ENCODE measurements around the gene FXYD4.
"Not testable (repeated sequence)": the region's sequence is repeated elsewhere in the genome, so short reads cannot be mapped to it uniquely, and the experiment has no call there.

The FXYD4 gene

DNA sequence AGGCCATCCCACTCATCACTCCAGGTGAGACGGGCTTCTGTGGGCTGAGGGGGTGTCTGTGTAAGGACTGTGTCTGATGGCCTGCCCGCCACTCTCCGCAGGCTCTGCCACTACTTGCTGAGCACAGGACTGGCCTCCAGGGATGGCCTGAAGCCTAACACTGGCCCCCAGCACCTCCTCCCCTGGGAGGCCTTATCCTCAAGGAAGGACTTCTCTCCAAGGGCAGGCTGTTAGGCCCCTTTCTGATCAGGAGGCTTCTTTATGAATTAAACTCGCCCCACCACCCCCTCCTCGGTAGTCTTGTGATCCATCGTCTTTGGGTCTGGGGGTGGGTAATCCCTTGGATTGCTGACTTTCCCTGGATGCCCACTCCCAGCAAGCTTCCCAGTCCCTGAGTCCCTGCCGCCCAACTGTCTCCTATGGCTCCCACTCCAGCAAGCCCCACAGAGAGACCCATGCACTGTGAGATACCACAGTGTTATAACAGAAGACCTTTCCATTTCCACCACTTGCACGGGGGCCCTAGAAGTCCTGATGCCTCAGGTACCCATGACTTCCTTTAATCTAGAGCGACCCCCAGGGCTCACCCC lies 4.7 kb downstream of the FXYD4 start:
- DNase-seq (ENCODE audit: low read depth in 2 of 2): no peak

GRCh38 chr10:43376828-43377423 lies 5.5 kb downstream of the FXYD4 start:
- no peak for DNase-seq (ENCODE audit: low read depth in 2 of 2)

DNA sequence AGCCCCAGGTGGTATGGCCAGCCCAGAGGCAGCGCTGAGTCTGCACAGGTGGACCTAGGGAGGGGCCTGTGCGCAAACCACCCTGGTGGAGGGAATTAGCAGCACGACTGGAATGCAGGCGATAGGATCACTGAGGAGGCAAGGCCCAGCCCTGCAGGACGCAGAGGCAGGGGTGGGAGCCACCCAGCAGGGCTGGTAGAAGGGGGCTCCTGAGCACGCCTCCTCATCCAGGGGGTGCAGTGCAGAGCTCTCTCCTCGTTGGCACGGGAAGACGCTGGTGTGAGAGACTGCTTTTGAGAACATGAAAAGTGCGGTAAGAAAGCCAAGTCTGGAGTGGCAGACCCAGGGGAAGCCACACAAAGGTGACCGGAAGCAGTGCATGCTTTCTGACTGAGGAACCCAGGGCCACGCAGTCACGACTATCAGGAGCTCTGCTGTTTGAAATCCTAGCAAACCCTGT lies 6.0 kb downstream of the FXYD4 start:
- DNase-seq (ENCODE audit: low read depth in 2 of 2): no peak

DNA sequence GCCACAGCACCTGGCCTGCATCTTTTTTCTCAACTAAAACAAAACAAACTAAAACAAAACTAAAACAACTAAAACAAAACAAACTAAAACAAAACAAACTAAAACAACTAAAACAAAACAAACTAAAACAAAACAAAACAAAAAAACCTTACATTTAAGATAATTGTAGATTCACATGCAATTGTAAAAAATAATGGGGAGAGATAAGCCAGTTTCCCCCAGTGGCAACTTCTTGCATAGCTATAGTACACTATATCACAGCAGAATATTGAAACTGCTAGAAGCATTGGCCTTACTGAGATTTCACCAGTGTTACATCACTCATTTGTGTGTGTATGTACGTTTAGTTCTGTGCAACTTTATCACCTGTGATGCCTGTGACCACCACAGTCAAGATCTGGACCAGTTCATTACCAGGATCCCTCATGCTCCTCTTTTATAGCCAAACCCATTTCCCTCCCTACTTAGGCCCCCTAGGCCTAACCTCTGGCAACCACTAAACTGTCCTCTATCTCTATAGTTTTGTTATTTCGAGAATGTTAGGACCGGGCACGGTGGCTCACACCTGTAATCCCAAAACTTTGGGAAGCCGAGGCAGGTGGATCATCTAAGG lies 9.3 kb downstream of the FXYD4 start:
- no peak for DNase-seq (ENCODE audit: low read depth in 2 of 2)

DNA sequence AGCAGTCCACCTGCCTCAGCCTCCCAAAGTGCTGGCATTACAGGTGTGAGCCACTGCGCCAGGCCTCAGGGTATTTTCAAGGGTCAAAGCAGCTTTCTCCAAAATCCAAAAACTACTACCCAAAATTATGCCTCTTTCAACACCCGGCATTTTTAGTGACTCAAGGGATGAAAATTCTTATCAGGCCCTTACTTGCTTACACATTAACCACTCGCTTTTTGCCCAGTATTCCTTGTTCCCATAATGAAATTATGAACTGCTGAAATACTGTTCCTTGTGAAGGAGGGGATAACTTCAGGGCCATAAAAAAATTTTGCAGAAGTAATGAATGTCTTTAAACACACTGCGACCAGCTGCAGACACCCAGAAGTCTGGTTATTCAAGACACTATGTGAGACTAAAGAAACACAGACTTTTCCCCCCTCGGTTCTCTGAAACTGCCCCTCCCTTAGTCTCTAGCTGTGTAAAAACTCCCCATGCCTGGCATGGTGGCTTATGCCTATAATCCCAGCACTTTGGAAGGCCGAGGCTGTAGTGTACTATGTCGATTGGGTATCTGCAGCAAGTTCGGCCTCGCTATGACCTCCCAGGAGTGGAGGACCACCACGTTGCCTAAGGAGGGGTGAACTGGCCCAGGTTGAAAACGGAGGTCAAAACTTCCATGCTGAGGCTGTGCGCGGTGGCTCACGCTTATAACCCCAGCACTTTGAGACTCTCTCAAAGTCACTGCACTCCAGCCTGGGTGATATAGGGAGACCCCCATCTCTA lies 12.0 kb downstream of the FXYD4 start:
- no peak for DNase-seq (ENCODE audit: low read depth in 2 of 2)

- no peak for DNase-seq (ENCODE audit: low read depth in 2 of 2)
Observed at GRCh38 chr10:43384252-43385221, 13.1 kb downstream of the FXYD4 start.

- DNase-seq (ENCODE audit: low read depth in 2 of 2): no peak
Observed at GRCh38 chr10:43385412-43386004, 14.1 kb downstream of the FXYD4 start.

DNA sequence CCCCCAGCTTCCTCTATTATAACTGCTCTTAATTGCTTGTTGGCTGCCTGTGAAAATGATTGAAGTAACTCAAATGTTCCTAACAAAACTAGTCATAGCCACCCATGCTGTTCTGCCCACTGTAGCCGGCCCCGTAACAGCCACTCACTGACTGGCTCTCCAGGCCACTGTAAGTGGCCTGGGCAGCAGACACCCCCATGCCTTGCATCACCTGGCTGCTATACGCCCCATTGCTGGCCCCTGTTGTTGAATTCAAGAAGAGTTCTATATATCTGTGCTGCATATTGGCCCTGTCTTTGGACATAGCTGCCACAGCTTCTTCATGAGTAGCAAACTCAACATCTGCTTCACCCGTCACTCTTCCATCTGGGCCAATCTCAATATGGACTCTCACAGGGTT lies 15.1 kb downstream of the FXYD4 start:
- no peak for DNase-seq (ENCODE audit: low read depth in 2 of 2)

- no peak for DNase-seq (ENCODE audit: low read depth in 2 of 2)
Observed at GRCh38 chr10:43386981-43387677, 15.7 kb downstream of the FXYD4 start.

DNA sequence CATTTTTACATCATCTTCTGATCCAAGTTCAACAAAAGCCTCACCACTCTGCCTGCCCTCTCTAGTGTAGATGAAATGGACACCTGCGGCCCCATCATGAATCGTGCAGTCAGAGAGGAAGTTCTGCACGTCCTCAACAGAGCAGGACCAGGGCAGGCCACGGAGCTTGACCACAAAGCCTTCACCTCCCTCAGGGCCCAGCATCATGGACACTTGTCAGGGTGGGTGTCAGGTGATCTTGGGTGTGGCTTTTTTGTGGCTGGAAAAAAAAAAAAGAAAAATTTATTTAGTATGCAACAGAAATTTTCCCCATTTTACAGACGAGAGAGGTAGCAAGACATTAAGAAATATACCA lies 16.2 kb downstream of the FXYD4 start:
- no peak for DNase-seq (ENCODE audit: low read depth in 2 of 2)

GRCh38 chr10:43389867-43390266 lies 18.4 kb downstream of the FXYD4 start:
- no peak for DNase-seq (ENCODE audit: low read depth in 2 of 2)

- no peak for DNase-seq (ENCODE audit: low read depth in 2 of 2)
Observed at GRCh38 chr10:43390333-43390732, 18.9 kb downstream of the FXYD4 start.

DNA sequence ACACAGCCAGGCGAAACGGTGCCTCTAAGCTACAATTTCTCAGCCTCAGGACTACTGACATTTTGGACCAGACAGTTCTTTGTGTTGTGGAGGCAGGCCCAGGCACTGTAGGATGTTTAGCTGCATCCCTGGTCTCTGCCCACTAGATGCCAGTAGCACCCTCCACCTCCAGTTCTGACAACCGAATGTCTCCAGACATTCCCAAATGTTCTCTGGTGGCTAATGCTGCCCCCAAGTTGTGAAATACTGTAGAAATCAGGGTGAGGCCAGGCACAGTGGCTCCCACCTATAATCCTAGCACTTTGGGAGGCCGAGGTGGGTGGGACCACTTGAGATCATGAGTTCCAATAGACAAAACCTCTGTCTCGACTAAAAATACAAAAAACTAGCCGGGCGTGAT lies 19.3 kb downstream of the FXYD4 start:
- no peak for DNase-seq (ENCODE audit: low read depth in 2 of 2)

- no peak for DNase-seq (ENCODE audit: low read depth in 2 of 2)
Observed at GRCh38 chr10:43391496-43391895, 20.1 kb downstream of the FXYD4 start.

DNA sequence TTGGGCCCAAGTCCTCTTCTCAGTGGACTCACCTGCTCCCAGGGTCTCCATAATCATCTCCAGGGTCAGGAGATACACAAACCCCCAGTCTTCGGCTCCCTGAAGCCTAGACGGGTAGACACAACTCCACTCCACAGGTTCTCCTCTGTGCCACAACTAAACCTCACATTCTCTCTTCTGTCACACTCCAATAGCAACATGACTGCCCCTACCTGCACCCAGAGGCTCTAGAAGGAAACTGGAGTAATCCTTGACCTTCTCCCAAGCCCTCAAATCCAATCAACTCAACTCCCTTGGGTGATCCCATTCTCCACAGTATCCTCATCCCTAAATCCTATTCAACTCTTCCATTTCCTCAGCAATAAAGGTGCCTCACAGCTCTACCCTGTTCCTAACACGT lies 21.3 kb downstream of the FXYD4 start:
- DNase-seq (ENCODE audit: low read depth in 2 of 2): no peak

GRCh38 chr10:43393186-43393585 lies 21.8 kb downstream of the FXYD4 start:
- DNase-seq (ENCODE audit: low read depth in 2 of 2): not testable (repeated sequence)

GRCh38 chr10:43393606-43394360 lies 22.3 kb downstream of the FXYD4 start:
- DNase-seq (ENCODE audit: low read depth in 2 of 2): no peak

GRCh38 chr10:43394868-43395267 lies 23.4 kb downstream of the FXYD4 start:
- no peak for DNase-seq (ENCODE audit: low read depth in 2 of 2)

GRCh38 chr10:43395571-43396060 lies 24.2 kb downstream of the FXYD4 start:
- DNase-seq (ENCODE audit: low read depth in 2 of 2): no peak

Data from stimulated activated CD8-positive, alpha-beta memory T cell treated with anti-CD3 and anti-CD28 coated beads, Interleukin-2, amount 100 ng/mL, for 1 hour (primary cell).